ENCODE data around the gene TMEM130. TPM values are rescaled to one million over a fixed set of nuclear protein-coding genes. Genes with fewer than 3 reads are reported as not detected.

The TMEM130 gene
- total RNA-seq, 1 donor from 2014 or later = 0.61 TPM

DNA sequence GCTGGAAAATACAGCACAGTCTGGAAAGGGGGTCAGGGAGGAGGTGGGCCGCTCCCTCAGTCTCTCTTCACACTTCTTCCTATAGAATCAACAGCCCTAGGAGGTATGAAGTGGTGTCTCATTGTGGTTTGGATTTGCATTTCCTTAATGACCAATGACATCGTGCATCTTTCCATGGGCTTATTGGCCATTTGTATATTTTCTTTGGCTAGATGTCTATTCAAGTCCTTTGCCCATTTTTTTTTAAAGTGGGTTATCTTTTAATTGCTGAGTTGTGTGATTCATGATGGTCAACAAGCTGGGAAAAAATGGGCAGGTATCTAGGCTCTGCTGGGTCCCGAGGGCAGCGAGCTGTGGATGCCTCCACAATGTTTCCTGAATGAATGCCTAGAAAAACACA is 29.1 kb downstream of the TMEM130 start:
- Mint-ChIP-seq H3K4me1 (peaks cover 5% of the 10 kb centered on the region), H3K27me3 (ENCODE audit: low read depth) (peaks cover 9% of the 10 kb centered on the region), H3K9me3 (no peaks in the 10 kb centered on the region), H3K27ac (ENCODE audit: unreplicated experiment) (no peak overlapping the region), H3K36me3 (ENCODE audit: low read depth) (no peaks in the 10 kb centered on the region), H3K4me3 (no peak overlapping the region)
- no peak for DNase-seq (ENCODE audit: low read depth, low spot score)
- TF ChIP-seq, protein P1, sequence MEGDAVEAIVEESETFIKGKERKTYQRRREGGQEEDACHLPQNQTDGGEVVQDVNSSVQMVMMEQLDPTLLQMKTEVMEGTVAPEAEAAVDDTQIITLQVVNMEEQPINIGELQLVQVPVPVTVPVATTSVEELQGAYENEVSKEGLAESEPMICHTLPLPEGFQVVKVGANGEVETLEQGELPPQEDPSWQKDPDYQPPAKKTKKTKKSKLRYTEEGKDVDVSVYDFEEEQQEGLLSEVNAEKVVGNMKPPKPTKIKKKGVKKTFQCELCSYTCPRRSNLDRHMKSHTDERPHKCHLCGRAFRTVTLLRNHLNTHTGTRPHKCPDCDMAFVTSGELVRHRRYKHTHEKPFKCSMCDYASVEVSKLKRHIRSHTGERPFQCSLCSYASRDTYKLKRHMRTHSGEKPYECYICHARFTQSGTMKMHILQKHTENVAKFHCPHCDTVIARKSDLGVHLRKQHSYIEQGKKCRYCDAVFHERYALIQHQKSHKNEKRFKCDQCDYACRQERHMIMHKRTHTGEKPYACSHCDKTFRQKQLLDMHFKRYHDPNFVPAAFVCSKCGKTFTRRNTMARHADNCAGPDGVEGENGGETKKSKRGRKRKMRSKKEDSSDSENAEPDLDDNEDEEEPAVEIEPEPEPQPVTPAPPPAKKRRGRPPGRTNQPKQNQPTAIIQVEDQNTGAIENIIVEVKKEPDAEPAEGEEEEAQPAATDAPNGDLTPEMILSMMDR (conservative IDR thresholded peaks at IDR 0.05) = no peak

DNA sequence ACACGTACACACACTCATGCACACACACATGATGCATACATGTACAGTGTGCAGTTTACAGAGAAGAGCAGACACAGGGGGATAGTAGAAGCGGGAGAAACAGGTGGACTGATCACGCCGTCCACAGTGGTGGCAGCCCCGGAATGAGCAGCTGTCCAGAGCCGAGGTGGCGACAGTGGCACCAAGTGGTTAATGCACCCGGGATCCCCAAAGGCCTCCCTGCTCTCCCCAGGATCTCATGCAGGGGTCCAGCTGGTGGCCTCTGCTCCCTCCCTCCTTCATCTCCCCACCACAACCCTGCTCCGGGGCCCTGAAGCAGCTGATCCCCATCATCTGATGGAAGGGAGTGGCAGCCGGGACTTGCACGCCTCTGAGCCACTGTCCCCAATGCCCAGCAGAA is 29.7 kb downstream of the TMEM130 start:
- Mint-ChIP-seq H3K4me1 (peaks cover 11% of the 10 kb centered on the region), H3K27me3 (ENCODE audit: low read depth) (peaks cover 9% of the 10 kb centered on the region), H3K27ac (ENCODE audit: unreplicated experiment) (no peak overlapping the region), H3K9me3 (no peaks in the 10 kb centered on the region), H3K4me3 (no peak overlapping the region), H3K36me3 (ENCODE audit: low read depth) (no peaks in the 10 kb centered on the region)
- TF ChIP-seq, protein P1 (conservative IDR thresholded peaks at IDR 0.05) = no peak
- no peak for DNase-seq (ENCODE audit: low read depth, low spot score)

DNA sequence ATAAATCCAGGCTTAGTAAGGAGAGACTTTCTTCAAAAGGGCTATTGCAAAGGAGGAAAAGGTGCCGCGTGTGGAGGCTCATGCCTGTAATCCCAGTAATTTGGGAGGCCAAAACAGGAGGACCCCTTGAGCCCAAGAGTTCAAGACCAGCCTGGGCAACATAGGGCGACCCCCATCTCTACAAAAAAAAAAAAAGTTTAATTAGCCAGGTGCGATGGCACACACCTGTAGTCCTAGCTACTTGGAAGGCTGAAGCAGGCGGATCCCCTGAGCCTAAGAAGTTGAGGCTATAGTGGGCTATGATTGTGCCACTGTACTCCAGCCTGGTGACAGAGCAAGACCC is 32.2 kb downstream of the TMEM130 start:
- no peaks in the 10 kb centered on the region for H3K36me3 Mint-ChIP-seq (ENCODE audit: low read depth)
- H3K27ac Mint-ChIP-seq (ENCODE audit: unreplicated experiment) = no peak overlapping the region
- H3K9me3 Mint-ChIP-seq = no peaks in the 10 kb centered on the region
- peaks cover 9% of the 10 kb centered on the region for H3K27me3 Mint-ChIP-seq (ENCODE audit: low read depth)
- no peak overlapping the region for H3K4me3 Mint-ChIP-seq
- peaks cover 14% of the 10 kb centered on the region for H3K4me1 Mint-ChIP-seq
- TF ChIP-seq, protein P1 (conservative IDR thresholded peaks at IDR 0.05) = no peak
- DNase-seq (ENCODE audit: low read depth, low spot score) = no peak

DNA sequence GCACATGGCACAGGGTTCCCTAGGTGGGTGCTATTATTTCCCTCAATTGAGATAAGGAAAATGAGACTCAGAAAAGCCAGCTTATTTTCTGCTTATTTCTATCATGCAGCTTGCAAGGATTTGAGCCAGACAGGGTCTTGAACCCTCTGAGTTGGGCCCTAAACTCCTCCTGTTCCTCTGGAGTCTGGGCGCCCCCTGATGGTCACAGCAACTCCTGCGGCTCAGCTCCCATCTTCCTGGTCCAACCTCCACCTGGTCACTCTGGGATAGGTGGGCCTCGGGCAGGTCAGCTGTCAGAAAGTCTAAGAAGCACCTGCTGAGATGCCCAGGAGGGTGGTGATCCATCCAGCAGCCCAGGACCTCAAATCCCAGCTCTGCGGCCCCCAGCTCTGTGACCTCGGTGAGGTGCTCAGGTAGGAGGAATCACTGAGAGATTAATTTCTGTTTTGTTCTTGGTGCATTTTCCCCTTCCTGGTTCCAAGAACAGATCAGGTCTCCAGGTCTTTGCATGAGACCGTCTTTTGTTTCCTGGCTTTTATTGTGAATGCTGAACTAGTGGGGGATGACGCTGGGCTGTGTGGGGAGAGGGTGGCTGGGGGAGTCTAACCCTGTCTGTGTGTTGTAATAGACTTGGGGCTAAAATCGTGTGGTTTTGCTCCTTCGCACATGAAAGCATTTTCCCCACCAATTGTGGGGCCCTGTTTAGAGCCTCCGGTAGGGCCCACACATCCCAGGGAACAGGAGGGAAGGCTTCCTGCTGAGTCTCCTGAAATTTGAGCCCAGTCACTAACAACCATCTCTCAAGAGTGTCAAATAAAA is 32.8 kb downstream of the TMEM130 start:
- H3K27me3 Mint-ChIP-seq (ENCODE audit: low read depth) = peaks cover 9% of the 10 kb centered on the region
- no peak overlapping the region for H3K4me3 Mint-ChIP-seq
- no peaks in the 10 kb centered on the region for H3K9me3 Mint-ChIP-seq
- H3K27ac Mint-ChIP-seq (ENCODE audit: unreplicated experiment) = no peak overlapping the region
- H3K36me3 Mint-ChIP-seq (ENCODE audit: low read depth) = no peaks in the 10 kb centered on the region
- TF ChIP-seq, protein P1 (conservative IDR thresholded peaks at IDR 0.05) = peak; percentile 77
- peaks cover 14% of the 10 kb centered on the region for H3K4me1 Mint-ChIP-seq
- peak; percentile 52 for DNase-seq (ENCODE audit: low read depth, low spot score)

DNA sequence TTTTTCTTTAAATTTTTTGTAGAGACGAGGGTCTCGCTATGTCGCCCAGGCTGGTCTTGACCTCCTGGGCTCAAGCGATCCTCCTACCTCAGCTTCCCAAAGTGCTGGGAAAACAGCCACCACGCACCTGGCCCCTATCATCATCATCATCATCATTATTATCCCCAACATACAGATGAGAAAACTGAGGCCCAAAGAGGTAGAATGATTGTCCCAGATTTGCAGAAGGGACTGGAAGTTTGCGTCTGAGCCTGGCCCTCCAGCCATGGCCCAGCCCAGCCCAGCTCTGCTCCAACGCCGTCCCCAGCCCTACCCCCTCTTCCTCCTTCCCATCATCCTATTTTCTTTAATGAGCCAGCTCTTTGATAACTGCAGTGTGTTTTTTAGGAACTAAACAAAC is 34.9 kb downstream of the TMEM130 start:
- Mint-ChIP-seq H3K27me3 (ENCODE audit: low read depth) (peaks cover 8% of the 10 kb centered on the region), H3K4me3 (no peak overlapping the region), H3K36me3 (ENCODE audit: low read depth) (no peaks in the 10 kb centered on the region), H3K9me3 (no peaks in the 10 kb centered on the region), H3K27ac (ENCODE audit: unreplicated experiment) (no peak overlapping the region), H3K4me1 (peaks cover 14% of the 10 kb centered on the region)
- TF ChIP-seq, protein P1 (conservative IDR thresholded peaks at IDR 0.05) = no peak
- no peak for DNase-seq (ENCODE audit: low read depth, low spot score)

Measured in neural crest cell (in vitro differentiated cells).